Psoas muscle (tissue), 8 donors: Measurements from ENCODE around the gene ASPG. TPM values are rescaled to one million over a fixed set of nuclear protein-coding genes. Genes with fewer than 3 reads are reported as not detected.
A peak's percentile ranks its signal among the peaks of the same experiment; 100 is the strongest.

Experiments
- ATAC-seq, 4 donors: fragments of 200-7000 bp; cut with Tn5 transposase; one replicate each; pipeline ENCODE4 v1.9.1; 2020; ENCODE audit warnings: moderate library complexity in 3 of 4, mild to moderate bottlenecking in 2 of 4
- DNase-seq, 2 donors: peaks; one replicate each; pipeline ENCODE4 v3.0.0-alpha.2; 2020
- H3K27ac ChIP-seq: fragments of 200-600 bp; one replicate; pipeline ENCODE4 v1.8.0; 2022
- H3K27me3 ChIP-seq, 3 donors: fragments of 200-600 bp in 1 of 3; one replicate each; pipeline versions ENCODE4 v1.6.1 to v1.8.0; 2013 to 2022; ENCODE audit warnings: low read length in 2 of 3, mild to moderate bottlenecking in 2 of 3, moderate library complexity in 1 of 3; ENCODE audit not compliant: insufficient read depth in 3 of 3
- H3K36me3 ChIP-seq, 2 donors: fragments of 200-600 bp in 1 of 2; one replicate each; pipeline versions ENCODE4 v1.6.1 to v1.8.0; 2013 to 2022; ENCODE audit warnings: low read depth in 1 of 2, mild to moderate bottlenecking in 1 of 2, moderate library complexity in 1 of 2; ENCODE audit not compliant: insufficient read depth in 1 of 2
- H3K4me1 ChIP-seq: fragments of 200-600 bp; one replicate; pipeline ENCODE4 v1.8.0; 2022
- H3K4me3 ChIP-seq: fragments of 200-600 bp; one replicate; pipeline ENCODE4 v1.8.0; 2022; ENCODE audit warnings: mild to moderate bottlenecking
- H3K9me3 ChIP-seq: fragments of 200-600 bp; one replicate; pipeline ENCODE4 v1.8.0; 2022
- WGBS, 3 donors: extraction: QIAGEN DNeasy Blood & Tissue Kit; methylation state at CpG; one replicate each; pipeline versions ENCODE4 v1.1.6 to v1.1.7; 2013; 5-methylcytosine and 5-hydroxymethylcytosine counted together
- intact Hi-C, 2 donors: fragments of 100-400 bp; cut with DNase I; formaldehyde crosslinking; loops; one replicate each; pipeline versions ENCODE4 v1.11.0 to v1.14.2; 2022
- polyA plus RNA-seq, 3 donors: library from polyadenylated mRNA; stranded (reverse); fragments of 200-250 nt; gene quantifications; one replicate each; pipeline ENCODE4 v1.2.3, GENCODE V29; 2013
- total RNA-seq, 4 donors: library from RNA; stranded (reverse); fragmentation: NEBNext Ultra II Directional in 2 of 4; extraction: Animal tissue kit (Norgen Biotek cat#: 25700) in 2 of 4; gene quantifications; one replicate each; pipeline versions ENCODE4 v1.2.1 to v1.2.4, GENCODE V29; 2021 to 2023
- TF ChIP-seq, protein P1 (sequence below): fragments of 200-600 bp; IDR thresholded peaks from one replicate; pipeline ENCODE4 v1.8.0; 2022; ENCODE audit warnings: antibody characterized with exemption
- donor health status: healthy with polysubstance abuse.
- donor health status: DM: no; HTN: no; CAD: no; lungs with moderate emphysema.
- donor health status: Bipolar disorder and iron deficiency.
- donor health status: healthy.
- donor health status: DM: yes; HTN: yes; CAD: no.
- donor health status: DM: no; HTN: no; CAD: no.
- donor health status: DM: no; HTN: no; CAD: no.
- donor health status: DM: yes; HTN: yes; CAD: no.

Gene ASPG
- total and polyA plus RNA-seq, 7 donors, result 0.04 to 0.84 (median 0.33) TPM; not detected in 1

DNA sequence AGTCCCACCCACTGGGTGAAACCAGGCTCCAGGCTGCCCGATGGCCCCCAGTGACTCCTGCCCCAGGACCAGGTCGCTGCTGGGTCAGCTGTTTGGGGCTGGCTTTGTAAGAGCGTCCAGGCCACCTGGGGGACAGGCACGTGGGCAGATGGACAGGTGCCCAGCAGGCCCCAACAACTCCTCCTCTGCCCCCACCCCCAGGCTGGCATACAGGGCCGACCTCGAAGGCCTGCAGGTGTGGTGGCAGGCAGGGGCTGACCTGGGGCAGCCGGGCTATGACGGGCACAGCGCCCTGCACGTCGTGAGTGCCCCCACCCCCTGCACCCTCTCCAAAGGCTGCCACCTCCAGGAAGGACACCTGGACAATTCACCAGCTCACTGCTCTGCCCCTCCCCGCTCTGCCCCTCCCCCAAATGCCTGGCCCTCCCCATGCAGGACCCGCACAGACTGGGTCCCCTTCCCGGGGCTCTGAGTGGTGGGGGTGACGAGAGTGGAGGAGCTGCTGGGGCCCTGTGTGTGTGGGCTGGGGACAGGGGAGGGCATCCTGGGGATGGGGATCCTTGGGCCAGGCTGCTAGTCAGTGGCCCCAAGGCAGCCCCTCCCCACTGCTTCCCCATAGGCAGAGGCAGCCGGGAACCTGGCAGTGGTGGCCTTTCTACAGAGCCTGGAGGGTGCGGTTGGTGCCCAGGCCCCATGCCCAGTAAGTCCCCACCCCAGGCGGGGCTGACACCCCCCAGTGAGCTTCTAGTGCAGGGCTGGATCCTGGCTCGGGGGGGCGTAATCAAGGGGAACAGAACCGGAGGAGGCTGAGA, 26.0 kb downstream of the ASPG start:
- TF ChIP-seq, protein P1, sequence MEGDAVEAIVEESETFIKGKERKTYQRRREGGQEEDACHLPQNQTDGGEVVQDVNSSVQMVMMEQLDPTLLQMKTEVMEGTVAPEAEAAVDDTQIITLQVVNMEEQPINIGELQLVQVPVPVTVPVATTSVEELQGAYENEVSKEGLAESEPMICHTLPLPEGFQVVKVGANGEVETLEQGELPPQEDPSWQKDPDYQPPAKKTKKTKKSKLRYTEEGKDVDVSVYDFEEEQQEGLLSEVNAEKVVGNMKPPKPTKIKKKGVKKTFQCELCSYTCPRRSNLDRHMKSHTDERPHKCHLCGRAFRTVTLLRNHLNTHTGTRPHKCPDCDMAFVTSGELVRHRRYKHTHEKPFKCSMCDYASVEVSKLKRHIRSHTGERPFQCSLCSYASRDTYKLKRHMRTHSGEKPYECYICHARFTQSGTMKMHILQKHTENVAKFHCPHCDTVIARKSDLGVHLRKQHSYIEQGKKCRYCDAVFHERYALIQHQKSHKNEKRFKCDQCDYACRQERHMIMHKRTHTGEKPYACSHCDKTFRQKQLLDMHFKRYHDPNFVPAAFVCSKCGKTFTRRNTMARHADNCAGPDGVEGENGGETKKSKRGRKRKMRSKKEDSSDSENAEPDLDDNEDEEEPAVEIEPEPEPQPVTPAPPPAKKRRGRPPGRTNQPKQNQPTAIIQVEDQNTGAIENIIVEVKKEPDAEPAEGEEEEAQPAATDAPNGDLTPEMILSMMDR, result no peak
- ATAC-seq (no peak), DNase-seq (peak; percentile 6 to 38)
- intact Hi-C loops, result no loop called here
- Histone ChIP-seq H3K36me3 (no peaks in the 10 kb centered on the region), H3K9me3 (no peaks in the 10 kb centered on the region), H3K27ac (no peak overlapping the region), H3K4me1 (no peaks in the 10 kb centered on the region), H3K4me3 (no peak overlapping the region), H3K27me3 (peaks cover 0 to 39% (median 8%) of the 10 kb centered on the region in 3 donors)
- WGBS, 3 donors, result 61 to 71% (median 66%) methylated on average over 21 of the region's 21 CpGs

GRCh38 chr14:104112113-104112505, 26.6 kb downstream of the ASPG start:
- no peaks in the 10 kb centered on the region for H3K4me1 ChIP-seq
- H3K4me3 ChIP-seq, result no peak overlapping the region
- no peaks in the 10 kb centered on the region for H3K9me3 ChIP-seq
- 73 to 87% (median 85%) methylated on average over 6 of the region's 6 CpGs for WGBS, 3 donors
- H3K27me3 ChIP-seq, result peaks cover 0 to 43% (median 13%) of the 10 kb centered on the region in 3 donors
- no peak overlapping the region for H3K27ac ChIP-seq
- intact Hi-C loops, result no loop called here
- ATAC-seq (no peak), DNase-seq (peak in 1 of 2 donors; percentile 2)
- TF ChIP-seq, protein P1, result no peak
- H3K36me3 ChIP-seq, result no peaks in the 10 kb centered on the region

GRCh38 chr14:104112609-104113571, 27.4 kb downstream of the ASPG start:
- WGBS, 3 donors, result 56 to 66% (median 61%) methylated on average over 17 of the region's 17 CpGs

DNA sequence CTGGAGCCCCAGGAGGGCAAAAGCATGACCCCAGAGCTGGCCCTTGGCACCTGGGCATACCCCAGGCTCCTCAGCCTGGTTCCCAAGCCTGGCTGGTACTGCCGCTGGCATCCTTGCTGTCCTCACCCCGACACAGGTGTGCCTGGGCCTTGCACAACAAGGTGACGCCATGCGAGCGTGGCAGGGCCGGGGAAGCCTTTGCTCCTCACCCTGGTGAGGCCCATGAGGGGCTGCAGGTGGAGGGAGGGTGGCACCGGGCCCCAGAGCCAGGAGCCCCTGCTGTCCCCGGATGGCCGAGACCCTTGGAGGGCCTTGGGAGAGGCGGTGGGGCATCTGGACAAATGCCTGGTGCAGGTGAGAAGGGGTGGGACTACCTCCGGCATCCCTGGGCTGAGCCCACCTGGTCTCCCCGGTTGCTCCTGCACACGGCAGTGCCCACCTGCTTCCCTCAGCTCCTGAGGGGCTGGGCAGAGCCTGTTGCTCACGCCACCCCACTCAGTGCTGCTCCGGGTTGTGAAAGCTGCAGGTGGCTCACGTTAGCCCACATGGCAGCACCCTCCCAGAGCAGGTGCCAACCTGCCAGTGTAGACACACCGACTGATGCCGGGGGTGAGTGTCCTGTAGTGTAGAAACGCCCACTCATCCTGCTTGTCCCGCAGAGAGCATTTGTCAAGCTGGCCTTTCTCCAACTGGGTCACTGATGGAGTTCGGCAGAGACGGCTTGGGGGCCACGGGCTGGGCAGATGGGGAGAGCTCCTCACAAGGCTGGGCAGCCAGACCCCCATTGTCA, 28.3 kb downstream of the ASPG start:
- Histone ChIP-seq H3K27ac (no peak overlapping the region), H3K9me3 (no peaks in the 10 kb centered on the region), H3K27me3 (peaks cover 0 to 59% (median 24%) of the 10 kb centered on the region in 3 donors), H3K36me3 (no peaks in the 10 kb centered on the region), H3K4me1 (no peaks in the 10 kb centered on the region), H3K4me3 (no peak overlapping the region)
- 54 to 62% (median 56%) methylated on average over 23 of the region's 23 CpGs for WGBS, 3 donors
- intact Hi-C loops, result no loop called here
- TF ChIP-seq, protein P1, result no peak
- ATAC-seq (no peak), DNase-seq (peak; percentile 10 to 32)

More at GRCh38 chr14:104112609-104113571, 27.4 kb downstream of the ASPG start:
- Histone ChIP-seq H3K4me3 (no peak overlapping the region), H3K4me1 (no peaks in the 10 kb centered on the region), H3K36me3 (no peaks in the 10 kb centered on the region), H3K9me3 (no peaks in the 10 kb centered on the region), H3K27me3 (peaks cover 0 to 50% (median 17%) of the 10 kb centered on the region in 3 donors), H3K27ac (no peak overlapping the region)
- TF ChIP-seq, protein P1, result no peak
- DNase-seq, result peak in 1 of 2 donors; percentile 9
- ATAC-seq, result no peak
- intact Hi-C loops, result no loop called here
